A673 (cell line): ENCODE results near the gene DAPK1. TPM values are rescaled to one million over a fixed set of nuclear protein-coding genes. Genes with fewer than 3 reads are reported as not detected.
A peak's percentile ranks its signal among the peaks of the same experiment; 100 is the strongest.

ENCODE experiments used
- BruUV-seq: library from RNA; stranded (reverse); fragments of 400-500 nt; replicated peaks from 2 replicates; lab custom pipeline; 2021; lab: Mats Ljungman, UMichigan
- CTCF ChIA-PET: fragments of 300-600 bp; sonication (Branson Sonifier 250); formaldehyde crosslinking; loops from one replicate; lab custom pipeline; 2022; ENCODE audit warnings: antibody characterized with exemption; lab: Charles Lee
- POLR2A ChIA-PET: fragments of 300-600 bp; sonication (Branson Sonifier 250); formaldehyde crosslinking; loops from one replicate; lab custom pipeline; 2022; ENCODE audit warnings: antibody characterized with exemption; ENCODE audit not compliant: low non-redundant PET; lab: Charles Lee
- DNase-seq: peaks from one replicate; pipeline ENCODE4 v3.0.0-alpha.2; 2015; ENCODE audit warnings: low spot score
- H3K27ac ChIP-seq: fragments of 200-600 bp; sonication (generic); 2 replicates; pipeline ENCODE4 v1.5.1; 2016; ENCODE audit warnings: mixed run types, low read depth, mild to moderate bottlenecking, mixed read lengths, antibody characterized with exemption, low read length; ENCODE audit not compliant: poor library complexity, severe bottlenecking
- H3K27me3 ChIP-seq: fragments of 200-600 bp; sonication (generic); replicated peaks from 2 replicates; pipeline ENCODE4 v1.6.1; 2017; ENCODE audit warnings: mixed run types, low read depth, mild to moderate bottlenecking, mixed read lengths, antibody characterized with exemption, low read length; ENCODE audit not compliant: insufficient read depth, poor library complexity
- H3K36me3 ChIP-seq: fragments of 200-600 bp; sonication (generic); 2 replicates; pipeline ENCODE4 v1.6.1; 2016; ENCODE audit warnings: mixed run types, mild to moderate bottlenecking, mixed read lengths, antibody characterized with exemption, low read length; ENCODE audit not compliant: insufficient read depth, poor library complexity, severe bottlenecking
- H3K4me1 ChIP-seq: fragments of 200-600 bp; sonication (generic); 2 replicates; pipeline ENCODE4 v1.6.1; 2017; ENCODE audit warnings: mixed run types, mild to moderate bottlenecking, mixed read lengths, antibody characterized with exemption, low read length; ENCODE audit not compliant: insufficient read depth, poor library complexity, severe bottlenecking
- H3K4me3 ChIP-seq: fragments of 200-600 bp; sonication (generic); 2 replicates; pipeline ENCODE4 v1.5.1; 2016; ENCODE audit warnings: low read depth, mixed run types, mild to moderate bottlenecking, mixed read lengths, low read length; ENCODE audit not compliant: poor library complexity, severe bottlenecking
- H3K9me3 ChIP-seq: fragments of 200-600 bp; sonication (generic); 2 replicates; pipeline ENCODE4 v1.6.1; 2016; ENCODE audit warnings: mixed run types, low read depth, mild to moderate bottlenecking, mixed read lengths, antibody characterized with exemption, low read length; ENCODE audit not compliant: poor library complexity, severe bottlenecking
- CTCF ChIP-seq: fragments of 300-800, 200-600 bp; sonication (generic); conservative IDR thresholded peaks from 2 replicates; pipeline ENCODE4 v1.5.1; 2017; ENCODE audit warnings: low read depth, mild to moderate bottlenecking, antibody characterized with exemption, low read length, moderate library complexity, mixed read lengths
- EZH2 ChIP-seq: fragments of 200-600 bp; sonication (generic); IDR thresholded peaks from 2 replicates; pipeline ENCODE4 v1.6.1; 2017; ENCODE audit warnings: borderline replicate concordance, low read depth, mild to moderate bottlenecking, mixed read lengths, antibody characterized with exemption, low read length; ENCODE audit not compliant: poor library complexity, severe bottlenecking
- intact Hi-C: fragments of 100-400 bp; cut with micrococcal nuclease; formaldehyde crosslinking; loops from one replicate; pipeline ENCODE4 v1.10.0; 2022; ENCODE audit not compliant: unreplicated experiment
- total RNA-seq: library from RNA; stranded (reverse); gene quantifications from 2 replicates; pipeline ENCODE4 v1.2.3, GENCODE V29; 2021

DAPK1 gene
- total RNA-seq, 1 experiment from 2014 or later = 380 TPM

GRCh38 chr9:87601176-87601575 lies 103.5 kb downstream of the DAPK1 start:
- no TSS peak for BruUV-seq
- intact Hi-C loops = loop anchor here (5.0 kb wide), 1 partner anchor 69 kb away; no protein-coding TSS in a partner anchor
- peak; percentile 21 for DNase-seq
- ChIA-PET CTCF (no interaction called here), POLR2A (no interaction called here)
- TF ChIP-seq EZH2 (no peak), CTCF (no peak)
- Histone ChIP-seq H3K4me1 (peaks cover 94% of the 10 kb centered on the region), H3K4me3 (no peak overlapping the region), H3K27ac (peak overlapping the region; percentile 55), H3K36me3 (peaks cover 18% of the 10 kb centered on the region), H3K9me3 (no peaks in the 10 kb centered on the region), H3K27me3 (no peaks in the 10 kb centered on the region)

- peaks cover 95% of the 10 kb centered on the region for H3K4me1 ChIP-seq
- POLR2A ChIA-PET = no interaction called here
- H3K4me3 ChIP-seq = no peak overlapping the region
- CTCF ChIA-PET = no interaction called here
- DNase-seq = no peak
- H3K36me3 ChIP-seq = peaks cover 18% of the 10 kb centered on the region
- no TSS peak for BruUV-seq
- H3K27ac ChIP-seq = peak overlapping the region; percentile 72
- intact Hi-C loops = loop anchor here (5.0 kb wide), 1 partner anchor 69 kb away; no protein-coding TSS in a partner anchor
- no peak for TF ChIP-seq CTCF
- TF ChIP-seq EZH2 = no peak
- H3K27me3 ChIP-seq = no peaks in the 10 kb centered on the region
- H3K9me3 ChIP-seq = no peaks in the 10 kb centered on the region
Measured at GRCh38 chr9:87601595-87601994, 103.9 kb downstream of the DAPK1 start.

GRCh38 chr9:87602933-87603643 lies 105.4 kb downstream of the DAPK1 start:
- CTCF ChIA-PET = no interaction called here
- POLR2A ChIA-PET = interaction anchor here (0.6 kb wide), 1 partner anchor 101 kb away, joined by 3 read pairs; no protein-coding TSS in a partner anchor

More at GRCh38 chr9:87602933-87603643, 105.4 kb downstream of the DAPK1 start:
- Histone ChIP-seq H3K36me3 (peaks cover 32% of the 10 kb centered on the region), H3K4me1 (peaks cover 96% of the 10 kb centered on the region), H3K4me3 (no peak overlapping the region), H3K9me3 (no peaks in the 10 kb centered on the region), H3K27ac (peak overlapping the region; percentile 72), H3K27me3 (no peaks in the 10 kb centered on the region)
- no TSS peak for BruUV-seq
- DNase-seq = peak; percentile 68
- intact Hi-C loops = loop anchor here (5.0 kb wide), 1 partner anchor 71 kb away; no protein-coding TSS in a partner anchor
- TF ChIP-seq EZH2 (no peak), CTCF (no peak)
